H1 (cell line): ENCODE data around the gene FARP2. TPM values are rescaled to one million over a fixed set of nuclear protein-coding genes. Genes with fewer than 3 reads are reported as not detected.

ENCODE experiments used
- CTCF ChIA-PET: fragments of 300-600 bp; sonication (Branson Sonifier 250); formaldehyde crosslinking; loops from one replicate; lab custom pipeline; 2021; ENCODE audit not compliant: partially characterized antibody; lab: Charles Lee
- POLR2A ChIA-PET: fragments of 300-600 bp; sonication (Branson Sonifier 250); formaldehyde crosslinking; loops from one replicate; lab custom pipeline; 2021; ENCODE audit warnings: inconsistent platforms; ENCODE audit not compliant: partially characterized antibody; lab: Charles Lee
- DNase-seq, 2 experiments: peaks; one replicate each; pipeline versions ENCODE4 v3.0.0 to v3.0.0-alpha.2; 2010 to 2022; ENCODE audit warnings: low spot score in 2 of 2, low read depth in 1 of 2, mixed read lengths in 1 of 2
- FAIRE-seq: peaks from 2 replicates; lab custom pipeline; 2011; peaks lifted over from hg19 to GRCh38; lab: Jason Lieb, UNC
- H2AFZ ChIP-seq: 2 replicates; pipeline ENCODE4 v1.8.1; 2012; ENCODE audit warnings: low read length, inconsistent platforms
- H2AK5ac ChIP-seq: 2 replicates; pipeline ENCODE4 v1.6.1; 2013; ENCODE audit warnings: low read depth, low read length
- H2BK120ac ChIP-seq: replicated peaks from 2 replicates; pipeline ENCODE3; 2013; ENCODE audit warnings: low read depth, low read length, inconsistent platforms
- H2BK12ac ChIP-seq: 2 replicates; pipeline ENCODE4 v1.6.1; 2013; ENCODE audit warnings: low read depth, low read length
- H2BK15ac ChIP-seq: 2 replicates; pipeline ENCODE4 v1.6.1; 2013; ENCODE audit warnings: low read length
- H2BK20ac ChIP-seq: 2 replicates; pipeline ENCODE4 v1.6.1; 2013; ENCODE audit warnings: low read length
- H2BK5ac ChIP-seq: 2 replicates; pipeline ENCODE4 v1.6.1; 2013; ENCODE audit warnings: low read depth, low read length
- H3K14ac ChIP-seq: 2 replicates; pipeline ENCODE4 v1.6.1; 2013; ENCODE audit warnings: inconsistent platforms; ENCODE audit not compliant: insufficient read length
- H3K18ac ChIP-seq: 2 replicates; pipeline ENCODE4 v1.6.1; 2013; ENCODE audit warnings: low read length; ENCODE audit errors: extremely low read depth
- H3K23ac ChIP-seq: 2 replicates; pipeline ENCODE4 v1.6.1; 2013; ENCODE audit warnings: inconsistent platforms; ENCODE audit not compliant: insufficient read length
- H3K23me2 ChIP-seq: 2 replicates; pipeline ENCODE4 v1.6.1; 2013; ENCODE audit warnings: low read depth, low read length
- H3K27ac ChIP-seq: 2 replicates; pipeline ENCODE4 v1.6.1; 2011; ENCODE audit warnings: low read depth, low read length, inconsistent platforms
- H3K27me3 ChIP-seq, 4 experiments: replicated peaks in 1 of 4; 1 replicate in 1 of 4; 2 replicates in 3 of 4; pipeline versions ENCODE4 v1.6.1 to v1.8.1; 2011 to 2013; ENCODE audit warnings: low read length in 3 of 4, mild to moderate bottlenecking in 3 of 4, inconsistent platforms in 2 of 4, mixed read lengths in 2 of 4, moderate library complexity in 1 of 4; ENCODE audit not compliant: control insufficient read depth in 3 of 4, insufficient read depth in 3 of 4; ENCODE audit errors: extremely low read depth in 1 of 4
- H3K36me3 ChIP-seq, 4 experiments: 2 replicates each; pipeline versions ENCODE4 v1.6.1 to v1.8.1; 2011 to 2013; ENCODE audit warnings: mild to moderate bottlenecking in 4 of 4, low read length in 3 of 4, moderate library complexity in 2 of 4, control low read depth in 1 of 4, inconsistent platforms in 1 of 4; ENCODE audit not compliant: insufficient read depth in 4 of 4, control insufficient read depth in 2 of 4
- H3K4ac ChIP-seq: replicated peaks from 2 replicates; pipeline ENCODE3; 2013; ENCODE audit warnings: low read length, low read depth, mixed read lengths, inconsistent platforms; ENCODE audit not compliant: insufficient read length
- H3K4me1 ChIP-seq, 4 experiments: replicated peaks in 1 of 4; 1 replicate in 1 of 4; 2 replicates in 3 of 4; pipeline versions ENCODE4 v1.6.1 to v1.8.1; 2011 to 2013; ENCODE audit warnings: low read length in 3 of 4, inconsistent platforms in 2 of 4, mixed read lengths in 1 of 4; ENCODE audit not compliant: insufficient read depth in 4 of 4, control insufficient read depth in 3 of 4
- H3K4me2 ChIP-seq, 2 experiments: 2 replicates each; pipeline versions ENCODE4 v1.6.1 to v1.8.1; 2011 to 2013; ENCODE audit warnings: low read depth in 2 of 2, low read length in 2 of 2, control low read depth in 1 of 2, inconsistent platforms in 1 of 2, mild to moderate bottlenecking in 1 of 2; ENCODE audit not compliant: insufficient read depth in 1 of 2
- H3K4me3 ChIP-seq, 4 experiments: fragments of 200-600, 300-600 bp in 1 of 4; sonication (generic), shearing (Covaris generic), sonication (Bioruptor Twin) in 1 of 4; 2 replicates each; pipeline versions ENCODE4 v1.5.1 to v1.8.1; 2011 to 2016; ENCODE audit warnings: low read length in 4 of 4, low read depth in 3 of 4, control low read depth in 2 of 4, inconsistent platforms in 2 of 4, mild to moderate bottlenecking in 2 of 4, mixed read lengths in 1 of 4, moderate library complexity in 1 of 4; ENCODE audit not compliant: insufficient read depth in 2 of 4; ENCODE audit errors: extremely low read depth in 1 of 4
- H3K56ac ChIP-seq: replicated peaks from 2 replicates; pipeline ENCODE3; 2013; ENCODE audit warnings: low read depth, mild to moderate bottlenecking, mixed read lengths, low read length, inconsistent platforms; ENCODE audit not compliant: insufficient read length
- H3K79me1 ChIP-seq: 2 replicates; pipeline ENCODE4 v1.6.1; 2013; ENCODE audit warnings: low read depth, low read length, control low read depth
- H3K79me2 ChIP-seq, 2 experiments: 2 replicates each; pipeline versions ENCODE4 v1.6.1 to v1.8.1; 2012 to 2013; ENCODE audit warnings: low read length in 2 of 2, mild to moderate bottlenecking in 2 of 2, inconsistent platforms in 1 of 2; ENCODE audit not compliant: insufficient read depth in 2 of 2, control insufficient read depth in 1 of 2
- H3K9ac ChIP-seq, 4 experiments: replicated peaks in 1 of 4; 1 replicate in 1 of 4; 2 replicates in 3 of 4; pipeline versions ENCODE4 v1.6.1 to v1.8.1; 2011 to 2013; ENCODE audit warnings: low read depth in 3 of 4, low read length in 3 of 4, control low read depth in 2 of 4, mild to moderate bottlenecking in 2 of 4, moderate library complexity in 2 of 4, inconsistent platforms in 1 of 4; ENCODE audit errors: extremely low read depth in 1 of 4
- H3K9me3 ChIP-seq, 2 experiments: 2 replicates each; pipeline versions ENCODE4 v1.6.1 to v1.8.1; 2012 to 2013; ENCODE audit warnings: mild to moderate bottlenecking in 2 of 2, moderate library complexity in 2 of 2, control low read depth in 1 of 2, inconsistent platforms in 1 of 2, low read depth in 1 of 2, low read length in 1 of 2, mixed read lengths in 1 of 2; ENCODE audit not compliant: insufficient read depth in 2 of 2
- H4K20me1 ChIP-seq, 2 experiments: replicated peaks in 1 of 2; 2 replicates each; pipeline versions ENCODE3 to v1.8.1; 2011 to 2013; ENCODE audit warnings: inconsistent platforms in 2 of 2, low read length in 2 of 2, mild to moderate bottlenecking in 1 of 2; ENCODE audit not compliant: insufficient read depth in 2 of 2, control insufficient read depth in 1 of 2
- H4K5ac ChIP-seq: 2 replicates; pipeline ENCODE4 v1.6.1; 2013; ENCODE audit warnings: low read length, low read depth, mixed read lengths, inconsistent platforms; ENCODE audit not compliant: insufficient read length
- H4K8ac ChIP-seq: 2 replicates; pipeline ENCODE4 v1.8.0; 2013; ENCODE audit warnings: mild to moderate bottlenecking, moderate library complexity, low read length, inconsistent platforms; ENCODE audit not compliant: insufficient read depth; ENCODE audit errors: extremely low read depth
- H4K91ac ChIP-seq: replicated peaks from 2 replicates; pipeline ENCODE3; 2013; ENCODE audit warnings: low read length, mixed read lengths, inconsistent platforms; ENCODE audit not compliant: insufficient read length
- ASH2L ChIP-seq: fragments of 200-600, 300-600 bp; sonication (generic); IDR thresholded peaks from one replicate; pipeline ENCODE4 v1.7.1; 2017; ENCODE audit warnings: low read length
- BCL11A ChIP-seq, 2 experiments: IDR thresholded peaks; one replicate each; pipeline ENCODE4 v1.6.1; 2011; ENCODE audit warnings: low read depth in 2 of 2, low read length in 2 of 2, mild to moderate bottlenecking in 2 of 2
- CBX5 ChIP-seq: fragments of 300-800, 300-1000 bp; sonication (generic); IDR thresholded peaks from 2 replicates; pipeline ENCODE4 v1.7.1; 2016; ENCODE audit warnings: antibody characterized with exemption, low read length, low read depth
- CBX8 ChIP-seq: fragments of 300-800, 300-1000 bp; sonication (generic); IDR thresholded peaks from 2 replicates; pipeline ENCODE4 v1.7.1; 2016; ENCODE audit warnings: low read depth, low read length, borderline replicate concordance
- CTBP2 ChIP-seq: IDR thresholded peaks from 2 replicates; pipeline ENCODE4 v1.7.0; 2011; ENCODE audit warnings: borderline replicate concordance, mild to moderate bottlenecking, moderate library complexity, mixed read lengths, low read length; ENCODE audit not compliant: insufficient read depth, insufficient read length
- EGR1 ChIP-seq: IDR thresholded peaks from 2 replicates; pipeline ENCODE4 v1.6.1; 2011; ENCODE audit warnings: low read depth, low read length, borderline replicate concordance
- GTF2F1 ChIP-seq: IDR thresholded peaks from 2 replicates; pipeline ENCODE4 v1.6.1; 2012; ENCODE audit warnings: low read depth, low read length, improper control_type of control experiment, borderline replicate concordance
- HDAC6 ChIP-seq: IDR thresholded peaks from one replicate; pipeline ENCODE4 v1.7.1; 2012; ENCODE audit warnings: low read depth, mild to moderate bottlenecking, inconsistent platforms, low read length, moderate library complexity
- POLR2A ChIP-seq, 2 experiments: IDR thresholded peaks; 1 replicate in 1 of 2; 2 replicates in 1 of 2; pipeline ENCODE4 v1.6.1; 2011; ENCODE audit warnings: low read depth in 2 of 2, low read length in 2 of 2, mild to moderate bottlenecking in 2 of 2; ENCODE audit errors: control extremely low read depth in 1 of 2
- RAD21 ChIP-seq, 2 experiments: IDR thresholded peaks in 1 of 2; conservative IDR thresholded peaks in 1 of 2; 2 replicates each; pipeline ENCODE4 v1.6.1; 2011; ENCODE audit warnings: low read depth in 2 of 2, low read length in 2 of 2, improper control_type of control experiment in 1 of 2, inconsistent platforms in 1 of 2, mild to moderate bottlenecking in 1 of 2, moderate library complexity in 1 of 2
- TAF7 ChIP-seq: optimal IDR thresholded peaks from 2 replicates; pipeline ENCODE3; 2011; ENCODE audit warnings: low read depth, mild to moderate bottlenecking, inconsistent platforms, low read length, moderate library complexity, borderline replicate concordance
- WGBS, 2 experiments: shearing (Covaris generic) in 1 of 2; methylation state at CpG; one replicate each; pipeline versions ENCODE4 v1.1.6 to v1.1.7; 2013 to 2015; ENCODE audit warnings: low lambda C conversion rate in 2 of 2, mixed read lengths in 2 of 2, inconsistent platforms in 1 of 2, low coverage in 1 of 2, missing lambda C conversion rate in 1 of 2; ENCODE audit not compliant: insufficient replicate concordance in 2 of 2, insufficient coverage in 1 of 2, insufficient read length in 1 of 2; ENCODE audit errors: extremely low coverage in 1 of 2, missing lambda C conversion rate in 1 of 2; 5-methylcytosine and 5-hydroxymethylcytosine counted together
- polyA plus RNA-seq, 7 experiments: library from polyadenylated mRNA; depleted of rRNA in 3 of 7; stranded (reverse) in 5 of 7; unstranded in 2 of 7; fragments of >200 nt in 5 of 7; fragments of 200-250 nt in 2 of 7; gene quantifications; 1 replicate in 5 of 7; 2 replicates in 1 of 7; 4 replicates in 1 of 7; pipeline versions ENCODE4 v1.2.1 to v1.2.3, GENCODE V29; 2011 to 2013; ENCODE audit warnings: missing spikeins in 2 of 7, mixed read lengths in 2 of 7
- total RNA-seq: library from RNA; stranded (reverse); fragmentation: NEBNext Ultra II Directional; extraction: Animal tissue kit (Norgen Biotek cat#: 25700); gene quantifications from 2 replicates; pipeline ENCODE4 v1.2.1, GENCODE V29; 2021
- TF ChIP-seq, protein P1 (sequence below): IDR thresholded peaks from 2 replicates; pipeline ENCODE4 v1.6.1; 2011; ENCODE audit warnings: low read length, improper control_type of control experiment

The FARP2 gene
- total and polyA plus RNA-seq, 2 of the 8 experiments (the other 6 are each of a cell fraction or from before 2014, with no cell fraction given), result 12.4 to 33.4 TPM

DNA sequence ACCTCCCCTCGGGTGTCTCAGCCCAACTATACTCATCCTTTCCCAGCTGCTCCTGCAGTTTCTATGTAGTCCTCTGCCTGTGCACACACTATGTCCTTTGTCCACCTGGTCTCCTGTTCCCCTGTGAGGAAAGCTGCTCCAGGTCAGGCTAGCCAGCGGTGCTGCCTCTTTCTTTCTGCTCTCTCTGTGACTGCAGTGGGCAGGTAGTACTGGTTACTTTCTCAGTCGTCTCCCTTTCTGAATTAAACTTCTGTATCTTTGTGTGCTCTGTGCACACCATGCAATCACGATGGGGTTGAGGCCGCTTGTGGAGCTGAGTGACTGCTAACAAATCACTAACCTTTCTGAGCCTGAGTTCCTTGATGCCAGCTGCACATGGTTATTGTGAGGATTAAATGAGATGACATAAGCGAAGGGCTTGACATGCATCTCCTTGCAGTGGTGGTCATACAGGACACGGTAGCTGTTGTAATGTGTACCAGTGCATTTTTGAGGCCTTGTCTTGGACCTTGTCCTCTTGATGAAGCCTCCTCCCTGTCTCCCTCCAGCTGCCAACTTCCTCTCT lies 3.5 kb downstream of the FARP2 start:
- Histone ChIP-seq H3K4ac (no peak overlapping the region), H3K23ac (no peak overlapping the region), H3K18ac (no peak overlapping the region), H4K20me1 (peaks cover 7 to 11% of the 10 kb centered on the region in 2 experiments), H4K8ac (no peak overlapping the region), H3K4me2 (no peak overlapping the region), H3K23me2 (peaks cover 9% of the 10 kb centered on the region), H3K4me3 (no peak overlapping the region), H2BK12ac (no peak overlapping the region), H3K27me3 (no peaks in the 10 kb centered on the region), H3K9ac (no peak overlapping the region; a peak in 2 of 7 replicates), H2AK5ac (no peak overlapping the region), H3K27ac (no peak overlapping the region), H2BK15ac (no peak overlapping the region), H4K91ac (no peak overlapping the region), H2BK20ac (no peak overlapping the region), H3K56ac (no peak overlapping the region), H3K79me1 (peaks cover 10% of the 10 kb centered on the region), H2BK120ac (no peak overlapping the region), H3K14ac (no peak overlapping the region), H4K5ac (no peak overlapping the region), H3K4me1 (peaks cover under 1 to 9% (median 6%) of the 10 kb centered on the region in 4 experiments; a peak in 6 of 7 replicates), H2AFZ (no peak overlapping the region), H3K79me2 (peaks cover 0 to 56% of the 10 kb centered on the region in 2 experiments; a peak in 3 of 4 replicates), H3K36me3 (no peaks in the 10 kb centered on the region; a peak in 1 of 8 replicates), H2BK5ac (no peak overlapping the region), H3K9me3 (no peaks in the 10 kb centered on the region)
- 90% methylated on average over 7 of the region's 7 CpGs; no CpG with 5 or more reads in 1 of the 2 experiments for WGBS, 2 experiments
- DNase-seq (no peak), FAIRE-seq (no peak)
- CTCF ChIA-PET, result interaction anchor here (0.9 to 3.5 kb wide), 7 partner anchors 9 to 34 kb away, joined by 3 to 15 read pairs (median 3); no protein-coding TSS in a partner anchor
- POLR2A ChIA-PET, result interaction anchor here (0.8 to 2.4 kb wide), 4 partner anchors 9 to 341 kb away, joined by 3 to 10 read pairs (median 4); partner anchors contain the start of gene BOK
- TF ChIP-seq CBX8 (no peak), EGR1 (no peak), TAF7 (no peak), RAD21 (IDR thresholded peaks at IDR 0.05 in 1 of 2, conservative IDR thresholded peaks at IDR 0.05 in 1 of 2; ENCODE audit: low read depth in 2 of 2, low read length in 2 of 2) (no peak), POLR2A (IDR thresholded peaks at IDR 0.05; ENCODE audit: control extremely low read depth in 1 of 2, low read depth in 2 of 2, low read length in 2 of 2) (no peak), ASH2L (no peak), GTF2F1 (no peak), BCL11A (IDR thresholded peaks at IDR 0.05; ENCODE audit: low read depth in 2 of 2, low read length in 2 of 2) (no peak), CBX5 (no peak), HDAC6 (no peak), CTBP2 (no peak)
- TF ChIP-seq, protein P1, sequence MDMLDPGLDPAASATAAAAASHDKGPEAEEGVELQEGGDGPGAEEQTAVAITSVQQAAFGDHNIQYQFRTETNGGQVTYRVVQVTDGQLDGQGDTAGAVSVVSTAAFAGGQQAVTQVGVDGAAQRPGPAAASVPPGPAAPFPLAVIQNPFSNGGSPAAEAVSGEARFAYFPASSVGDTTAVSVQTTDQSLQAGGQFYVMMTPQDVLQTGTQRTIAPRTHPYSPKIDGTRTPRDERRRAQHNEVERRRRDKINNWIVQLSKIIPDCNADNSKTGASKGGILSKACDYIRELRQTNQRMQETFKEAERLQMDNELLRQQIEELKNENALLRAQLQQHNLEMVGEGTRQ, result no peak
